ENCODE data around the gene PLA2G10. TPM values are rescaled to one million over a fixed set of nuclear protein-coding genes. Genes with fewer than 3 reads are reported as not detected.

Gene PLA2G10
- total RNA-seq, 1 donor from 2014 or later = not detected

Other genes with a start within 250 kb of the PLA2G10 start
- gene PARN, start 64.0 kb downstream of the PLA2G10 start, total RNA-seq = 41.0 and 41.3 TPM in 2 replicates
- 60.3 and 64.2 TPM in 2 replicates for gene BFAR, start 61.4 kb downstream of the PLA2G10 start, total RNA-seq
- gene NPIPA3, start 9.1 kb upstream of the PLA2G10 start, total RNA-seq = 1.8 and 4.0 TPM in 2 replicates
- 2.1 and 5.7 TPM in 2 replicates for gene NPIPA2, start 48.2 kb upstream of the PLA2G10 start, total RNA-seq
- gene NOMO1, start 139.4 kb upstream of the PLA2G10 start, total RNA-seq = 58.6 and 62.8 TPM in 2 replicates
- gene NPIPA1, start 243.1 kb upstream of the PLA2G10 start, total RNA-seq = 94.5 and 101 TPM in 2 replicates

All from T-helper 1 cell treated with Interleukin-12 subunit alpha and Interleukin-12 subunit beta and Interleukin-4 antibody, amounts not matched to agents 30 ng/mL and 1 ng/mL, for 36 hours (primary cell).